Spinal cord (tissue), 10 donors: Measurements from ENCODE around the gene TMEM215. TPM values are rescaled to one million over a fixed set of nuclear protein-coding genes. Genes with fewer than 3 reads are reported as not detected.
"Not testable (repeated sequence)": the region's sequence is repeated elsewhere in the genome, so short reads cannot be mapped to it uniquely, and the experiment has no call there.

Source experiments
- DNase-seq, 6 donors: peaks; one replicate each; pipeline versions ENCODE4 v3.0.0 to v3.0.0-alpha.2; 2013 to 2015; ENCODE audit warnings: low spot score in 6 of 6, low read depth in 4 of 6
- H3K27ac ChIP-seq: one replicate; pipeline ENCODE4 v1.5.1; 2013; ENCODE audit warnings: low read depth, low read length, control low read depth
- H3K27me3 ChIP-seq: one replicate; pipeline ENCODE4 v1.6.1; 2013; ENCODE audit warnings: low read length; ENCODE audit not compliant: control insufficient read depth, insufficient read depth
- H3K36me3 ChIP-seq: one replicate; pipeline ENCODE4 v1.6.1; 2013; ENCODE audit warnings: low read length; ENCODE audit not compliant: control insufficient read depth, insufficient read depth
- H3K4me1 ChIP-seq: one replicate; pipeline ENCODE4 v1.6.1; 2013; ENCODE audit warnings: low read length; ENCODE audit not compliant: control insufficient read depth, insufficient read depth
- H3K4me3 ChIP-seq: one replicate; pipeline ENCODE4 v1.5.1; 2013; ENCODE audit warnings: low read depth, low read length, control low read depth
- H3K9me3 ChIP-seq: one replicate; pipeline ENCODE4 v1.6.1; 2013; ENCODE audit warnings: low read length; ENCODE audit not compliant: control insufficient read depth, insufficient read depth
- WGBS: methylation state at CpG from one replicate; pipeline ENCODE4 v1.1.5; 2013; ENCODE audit warnings: missing lambda C conversion rate; ENCODE audit not compliant: insufficient coverage; 5-methylcytosine and 5-hydroxymethylcytosine counted together
- polyA plus RNA-seq, 2 donors: library from polyadenylated mRNA; unstranded; fragments of 120-200 nt; gene quantifications; one replicate each; pipeline ENCODE4 v1.2.1, GENCODE V29; 2013; ENCODE audit not compliant: insufficient read length in 2 of 2
- total RNA-seq, 2 donors: library from RNA; depleted of rRNA in 1 of 2; stranded (reverse); fragments of 120-200 nt in 1 of 2; fragments of >200 nt in 1 of 2; gene quantifications; one replicate each; pipeline versions ENCODE4 v1.2.3 to v1.2.4, GENCODE V29; 2013 to 2014
- donor health status: healthy.

Gene TMEM215
- total and polyA plus RNA-seq, 4 donors = 0.44 to 5.2 (median 1.4) TPM

DNA sequence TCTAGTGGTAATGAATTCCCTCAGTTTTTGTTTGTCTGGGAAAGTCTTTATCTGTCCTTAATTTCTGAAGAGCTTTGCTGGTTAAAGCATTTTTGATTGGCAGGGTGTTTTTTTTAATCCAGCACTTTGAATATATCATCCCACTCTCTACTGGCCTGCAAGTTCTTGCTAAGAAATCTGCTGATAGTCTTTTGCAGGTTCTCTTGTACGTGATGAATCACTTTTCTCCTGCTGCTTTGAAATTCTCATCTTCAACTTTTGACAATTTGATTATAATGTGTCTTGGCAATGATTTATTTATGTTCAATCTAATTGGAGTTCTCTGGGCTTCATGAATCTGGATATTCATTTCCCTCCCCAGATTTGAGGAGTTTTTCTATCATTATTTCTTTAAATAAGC is 8.1 kb upstream of the TMEM215 start:
- H3K36me3 ChIP-seq = no peaks in the 10 kb centered on the region
- no peak overlapping the region for H3K4me3 ChIP-seq
- DNase-seq = no peak
- no peaks in the 10 kb centered on the region for H3K4me1 ChIP-seq
- WGBS = no CpG with 5 or more reads among the region's 1 CpG
- H3K9me3 ChIP-seq = peaks cover 4% of the 10 kb centered on the region
- H3K27me3 ChIP-seq = no peaks in the 10 kb centered on the region
- H3K27ac ChIP-seq = no peak overlapping the region

DNA sequence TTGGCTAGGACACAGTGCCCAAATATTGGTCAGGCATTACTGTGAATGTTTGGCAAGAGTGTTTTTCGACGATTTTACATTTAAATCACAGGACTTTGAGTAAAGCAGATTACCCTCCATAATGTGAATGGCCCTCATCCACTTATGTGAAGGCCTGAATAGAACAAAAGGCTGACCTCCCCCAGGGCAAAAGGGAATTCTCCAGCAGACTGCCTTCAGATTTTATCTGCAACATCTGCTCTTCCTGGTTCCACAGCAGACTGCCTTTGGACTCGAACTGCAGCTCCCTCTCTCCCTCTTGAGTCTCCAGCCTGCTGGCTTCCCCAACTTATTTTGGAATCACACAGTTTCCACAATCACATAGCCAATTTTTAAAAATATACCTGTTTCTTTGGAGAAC is 7.1 kb upstream of the TMEM215 start:
- no peak for DNase-seq
- Histone ChIP-seq H3K9me3 (peaks cover 4% of the 10 kb centered on the region), H3K4me3 (no peak overlapping the region), H3K27me3 (no peaks in the 10 kb centered on the region), H3K4me1 (no peaks in the 10 kb centered on the region), H3K36me3 (no peaks in the 10 kb centered on the region), H3K27ac (no peak overlapping the region)
- WGBS = 81% methylated on average over 1 of the region's 3 CpGs

GRCh38 chr9:32782476-32783167 is 718 bp upstream of the TMEM215 start:
- Histone ChIP-seq H3K27ac (no peak overlapping the region), H3K4me1 (peaks cover 19% of the 10 kb centered on the region), H3K9me3 (no peaks in the 10 kb centered on the region), H3K4me3 (peak overlapping the region; percentile 22), H3K36me3 (no peaks in the 10 kb centered on the region), H3K27me3 (peaks cover 25% of the 10 kb centered on the region)
- 2% methylated on average over 44 of the region's 45 CpGs for WGBS
- peak in 1 of 6 donors; percentile 34 for DNase-seq

DNA sequence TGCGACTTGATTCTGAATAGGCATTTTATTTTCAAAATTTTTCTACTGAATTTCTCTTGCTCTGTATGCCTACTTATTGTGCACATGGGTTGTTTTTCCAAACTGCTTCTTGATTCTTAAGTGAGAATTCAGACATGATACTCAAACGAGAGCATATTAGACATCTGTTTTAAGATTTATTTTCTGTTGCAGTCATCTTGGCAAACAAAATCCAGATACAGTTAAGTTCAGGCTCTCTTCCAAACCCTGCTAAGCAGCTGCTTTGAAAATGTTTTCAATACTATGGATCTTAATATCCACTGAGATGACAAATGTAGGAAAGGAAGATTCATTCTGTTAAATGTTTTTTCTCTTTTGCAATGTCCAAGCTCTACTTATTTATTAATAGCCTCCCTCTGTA is 4.5 kb downstream of the TMEM215 start:
- H3K4me1 ChIP-seq = peaks cover 15% of the 10 kb centered on the region
- H3K36me3 ChIP-seq = no peaks in the 10 kb centered on the region
- no peak overlapping the region for H3K27ac ChIP-seq
- H3K4me3 ChIP-seq = no peak overlapping the region
- DNase-seq = peak in 2 of 6 donors; percentile 1 to 20
- no CpG with 5 or more reads among the region's 2 CpGs for WGBS
- H3K27me3 ChIP-seq = peaks cover 16% of the 10 kb centered on the region
- no peaks in the 10 kb centered on the region for H3K9me3 ChIP-seq

GRCh38 chr9:32796015-32796414 is 12.7 kb downstream of the TMEM215 start:
- 67% methylated on average over 3 of the region's 3 CpGs for WGBS
- H3K4me3 ChIP-seq, H3K4me1 ChIP-seq, H3K9me3 ChIP-seq, H3K27ac ChIP-seq, DNase-seq, H3K36me3 ChIP-seq, H3K27me3 ChIP-seq: not testable (repeated sequence)

DNA sequence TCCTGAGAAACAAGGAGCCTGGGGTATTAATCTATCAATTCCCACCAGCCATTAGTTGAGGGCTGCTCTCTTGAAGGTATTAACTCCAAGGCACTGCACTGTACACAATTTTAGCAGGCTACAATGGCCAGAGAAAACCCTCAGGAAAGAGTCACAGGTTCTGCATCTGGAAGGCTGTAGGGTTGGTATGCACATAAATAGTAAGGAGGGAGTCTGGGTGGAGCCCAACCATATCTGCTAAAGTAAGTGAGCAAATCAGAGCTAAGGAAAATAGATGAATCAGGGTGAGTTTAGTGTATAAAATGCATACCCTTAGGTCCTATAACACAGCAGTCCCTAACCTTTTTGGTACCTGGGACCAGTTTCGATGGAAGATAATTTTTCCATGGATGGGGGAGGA is 18.2 kb downstream of the TMEM215 start:
- no CpG with 5 or more reads among the region's 1 CpG for WGBS
- no peak for DNase-seq
- no peaks in the 10 kb centered on the region for H3K9me3 ChIP-seq
- H3K36me3 ChIP-seq = no peaks in the 10 kb centered on the region
- no peak overlapping the region for H3K27ac ChIP-seq
- H3K4me3 ChIP-seq = no peak overlapping the region
- H3K27me3 ChIP-seq = no peaks in the 10 kb centered on the region
- no peaks in the 10 kb centered on the region for H3K4me1 ChIP-seq

GRCh38 chr9:32807217-32807616 is 23.9 kb downstream of the TMEM215 start:
- WGBS = no CpG with 5 or more reads among the region's 1 CpG
- H3K9me3 ChIP-seq = no peaks in the 10 kb centered on the region
- no peak overlapping the region for H3K27ac ChIP-seq
- H3K36me3 ChIP-seq = no peaks in the 10 kb centered on the region
- no peak for DNase-seq
- H3K4me1 ChIP-seq = no peaks in the 10 kb centered on the region
- H3K4me3 ChIP-seq = no peak overlapping the region
- H3K27me3 ChIP-seq = no peaks in the 10 kb centered on the region

- Histone ChIP-seq H3K4me3 (no peak overlapping the region), H3K27me3 (no peaks in the 10 kb centered on the region), H3K9me3 (no peaks in the 10 kb centered on the region), H3K4me1 (no peaks in the 10 kb centered on the region), H3K27ac (no peak overlapping the region), H3K36me3 (no peaks in the 10 kb centered on the region)
- WGBS = 67% methylated on average over 1 of the region's 3 CpGs
- peak in 1 of 6 donors; percentile 20 for DNase-seq
Observed at GRCh38 chr9:32811246-32811645, 27.9 kb downstream of the TMEM215 start.

DNA sequence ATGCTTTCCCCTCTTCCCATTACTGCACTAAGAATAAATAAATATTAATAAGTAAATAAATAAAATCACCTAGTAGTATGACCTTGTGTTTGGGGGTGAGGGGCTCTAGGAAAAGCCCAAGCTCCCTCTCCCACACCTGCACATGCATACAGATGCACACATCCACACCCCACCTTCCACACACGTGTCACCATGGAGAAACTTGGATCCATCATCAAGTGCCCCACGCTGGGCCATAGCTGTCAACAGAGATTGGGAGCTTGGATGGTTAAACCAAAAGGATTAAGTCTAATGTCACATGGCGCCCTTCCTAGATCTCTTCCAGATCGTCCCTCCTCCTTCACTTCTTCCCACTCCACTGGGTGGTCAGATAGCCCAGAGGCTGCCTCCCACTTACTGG is 37.0 kb downstream of the TMEM215 start:
- Histone ChIP-seq H3K4me3 (no peak overlapping the region), H3K9me3 (no peaks in the 10 kb centered on the region), H3K27me3 (no peaks in the 10 kb centered on the region), H3K36me3 (no peaks in the 10 kb centered on the region), H3K4me1 (no peaks in the 10 kb centered on the region), H3K27ac (no peak overlapping the region)
- DNase-seq = no peak
- WGBS = 40% methylated on average over 1 of the region's 4 CpGs

- WGBS = 80% methylated on average over 2 of the region's 3 CpGs
- H3K27me3 ChIP-seq = no peaks in the 10 kb centered on the region
- no peaks in the 10 kb centered on the region for H3K4me1 ChIP-seq
- H3K9me3 ChIP-seq = no peaks in the 10 kb centered on the region
- no peak for DNase-seq
- H3K4me3 ChIP-seq = no peak overlapping the region
- no peaks in the 10 kb centered on the region for H3K36me3 ChIP-seq
- no peak overlapping the region for H3K27ac ChIP-seq
Observed at GRCh38 chr9:32823101-32823500, 39.8 kb downstream of the TMEM215 start.
